Activated CD8-positive, alpha-beta memory T cell treated with anti-CD3 and anti-CD28 coated beads for 48 hours (primary cell): Measurements from ENCODE around the gene TSGA10IP.

ENCODE experiments used
- DNase-seq, 3 experiments: peaks; one replicate each; pipeline ENCODE4 v3.0.0-alpha.2; 2020; ENCODE audit warnings: low read depth in 2 of 3, low spot score in 2 of 3

The TSGA10IP gene

GRCh38 chr11:65945430-65945911 lies at the start of gene TSGA10IP:
TSS of gene TSGA10IP (plus strand) at chr11:65945480. CDS start at chr11:65945676, 196 bp downstream.
- no peak for DNase-seq

- DNase-seq = no peak
Measured at GRCh38 chr11:65895482-65895981, 49.7 kb upstream of the TSGA10IP start.

GRCh38 chr11:65896034-65896999 lies 49.0 kb upstream of the TSGA10IP start:
- no peak for DNase-seq

- no peak for DNase-seq
Measured at GRCh38 chr11:65897020-65897471, 48.2 kb upstream of the TSGA10IP start.

GRCh38 chr11:65898656-65899355 lies 46.5 kb upstream of the TSGA10IP start:
- no peak for DNase-seq

- DNase-seq = peak in 2 of 3 experiments; percentile 64 to 65
Measured at GRCh38 chr11:65899356-65900124, 45.7 kb upstream of the TSGA10IP start.

- peak; percentile 82 to 90 (median 90) for DNase-seq
Measured at GRCh38 chr11:65900125-65900898, 45.0 kb upstream of the TSGA10IP start, which contains the start of gene FOSL1. TSS of gene FOSL1 (minus strand) at chr11:65900388. CDS start at chr11:65900339, 49 bp downstream.

- no peak for DNase-seq
Measured at GRCh38 chr11:65900899-65901180, 44.4 kb upstream of the TSGA10IP start.

GRCh38 chr11:65903068-65903481 lies 42.2 kb upstream of the TSGA10IP start:
- no peak for DNase-seq

GRCh38 chr11:65903715-65904114 lies 41.6 kb upstream of the TSGA10IP start:
- DNase-seq = no peak

GRCh38 chr11:65906602-65907001 lies 38.7 kb upstream of the TSGA10IP start:
- DNase-seq = no peak

GRCh38 chr11:65907878-65908277 lies 37.4 kb upstream of the TSGA10IP start:
- DNase-seq = no peak

- no peak for DNase-seq
Measured at GRCh38 chr11:65911682-65912568, 33.4 kb upstream of the TSGA10IP start.

GRCh38 chr11:65912845-65913244 lies 32.4 kb upstream of the TSGA10IP start:
- no peak for DNase-seq

- DNase-seq = no peak
Measured at GRCh38 chr11:65915101-65915820, 30.0 kb upstream of the TSGA10IP start.

- DNase-seq = no peak
Measured at GRCh38 chr11:65915821-65916251, 29.4 kb upstream of the TSGA10IP start.

GRCh38 chr11:65916391-65916790 lies 28.9 kb upstream of the TSGA10IP start:
- no peak for DNase-seq

GRCh38 chr11:65917077-65917433 lies 28.2 kb upstream of the TSGA10IP start:
- DNase-seq = no peak
